Posterior cingulate gyrus (tissue), 11 donors: Measurements from ENCODE around the gene TUBGCP6.

Experiments used
- DNase-seq, 10 donors: peaks; one replicate each; pipeline versions ENCODE4 v3.0.0 to v3.0.0-alpha.2; 2020 to 2021; ENCODE audit warnings: mixed read lengths in 3 of 10
- intact Hi-C: fragments of 100-400 bp; cut with DNase I; formaldehyde crosslinking; loops from one replicate; pipeline ENCODE4 v1.15.1; 2023

The TUBGCP6 gene

DNA sequence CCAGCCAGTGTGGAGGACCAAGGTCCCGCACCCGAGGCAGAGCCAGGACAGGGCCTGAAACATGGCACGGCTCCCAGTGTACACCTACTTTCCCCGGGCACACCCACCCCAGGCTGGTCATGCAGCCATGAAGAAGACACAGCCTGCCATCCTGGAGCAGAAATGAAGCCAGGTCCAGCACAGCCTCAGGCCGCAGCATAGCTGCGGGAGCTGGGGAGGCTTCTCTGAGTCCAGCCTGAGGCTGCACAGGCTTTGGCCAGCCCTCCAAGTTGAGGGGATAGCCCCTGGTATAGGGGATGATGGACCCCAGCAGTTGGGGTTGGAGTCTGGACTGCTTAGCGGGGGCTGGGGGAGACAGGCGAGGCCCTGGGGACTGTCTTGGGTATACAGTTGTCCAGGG is 9.1 kb upstream of the TUBGCP6 start:
- no peak for DNase-seq
- intact Hi-C loops = loop anchor here (5.0 kb wide), 1 partner anchor 88 kb away; the partner anchor contains the start of gene PPP6R2

DNA sequence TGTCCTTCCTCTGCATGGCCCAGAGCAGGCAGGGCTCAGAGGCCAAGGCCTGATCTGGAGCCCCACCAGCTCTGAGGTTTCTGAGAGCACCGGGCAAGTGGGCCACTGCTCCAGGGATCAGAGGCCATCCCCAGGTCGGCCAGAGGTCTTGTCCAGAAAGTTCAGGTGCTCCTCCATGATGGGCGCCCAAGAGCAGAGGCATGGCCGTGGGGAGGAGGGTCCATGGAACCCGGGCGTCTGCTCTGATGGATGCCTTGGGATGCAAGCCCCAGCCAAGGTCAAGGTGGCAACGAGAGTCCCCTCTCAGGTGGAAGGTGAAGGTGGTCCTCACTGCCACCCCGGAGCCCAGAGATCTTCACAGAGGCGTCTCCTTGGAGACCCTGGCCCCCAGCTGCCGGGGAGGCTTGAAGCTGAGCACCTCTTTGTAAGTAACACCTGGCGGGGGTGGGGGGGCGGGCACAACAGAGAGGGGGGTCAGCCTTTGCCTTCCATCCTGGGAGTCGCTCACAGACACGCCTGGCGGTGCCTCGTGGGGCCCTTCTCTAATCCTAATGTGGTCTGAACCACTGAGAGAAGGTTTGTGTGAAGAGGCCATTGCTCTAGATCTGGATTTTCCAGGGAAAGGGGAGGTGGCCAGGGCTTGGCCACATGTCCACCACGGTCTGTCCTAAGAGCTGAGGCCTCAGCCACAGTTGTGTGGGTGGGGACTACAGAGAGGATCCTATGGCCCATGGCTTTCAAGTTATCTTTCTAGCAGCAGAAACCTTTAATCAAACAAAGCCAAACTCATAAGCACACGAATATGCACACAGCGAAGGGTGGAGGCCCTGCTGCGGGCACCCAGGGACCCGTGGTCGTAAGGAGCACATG is 8.5 kb upstream of the TUBGCP6 start:
- no peak for DNase-seq
- intact Hi-C loops = loop anchor here (5.0 kb wide), 1 partner anchor 89 kb away; the partner anchor contains the start of gene PPP6R2

DNA sequence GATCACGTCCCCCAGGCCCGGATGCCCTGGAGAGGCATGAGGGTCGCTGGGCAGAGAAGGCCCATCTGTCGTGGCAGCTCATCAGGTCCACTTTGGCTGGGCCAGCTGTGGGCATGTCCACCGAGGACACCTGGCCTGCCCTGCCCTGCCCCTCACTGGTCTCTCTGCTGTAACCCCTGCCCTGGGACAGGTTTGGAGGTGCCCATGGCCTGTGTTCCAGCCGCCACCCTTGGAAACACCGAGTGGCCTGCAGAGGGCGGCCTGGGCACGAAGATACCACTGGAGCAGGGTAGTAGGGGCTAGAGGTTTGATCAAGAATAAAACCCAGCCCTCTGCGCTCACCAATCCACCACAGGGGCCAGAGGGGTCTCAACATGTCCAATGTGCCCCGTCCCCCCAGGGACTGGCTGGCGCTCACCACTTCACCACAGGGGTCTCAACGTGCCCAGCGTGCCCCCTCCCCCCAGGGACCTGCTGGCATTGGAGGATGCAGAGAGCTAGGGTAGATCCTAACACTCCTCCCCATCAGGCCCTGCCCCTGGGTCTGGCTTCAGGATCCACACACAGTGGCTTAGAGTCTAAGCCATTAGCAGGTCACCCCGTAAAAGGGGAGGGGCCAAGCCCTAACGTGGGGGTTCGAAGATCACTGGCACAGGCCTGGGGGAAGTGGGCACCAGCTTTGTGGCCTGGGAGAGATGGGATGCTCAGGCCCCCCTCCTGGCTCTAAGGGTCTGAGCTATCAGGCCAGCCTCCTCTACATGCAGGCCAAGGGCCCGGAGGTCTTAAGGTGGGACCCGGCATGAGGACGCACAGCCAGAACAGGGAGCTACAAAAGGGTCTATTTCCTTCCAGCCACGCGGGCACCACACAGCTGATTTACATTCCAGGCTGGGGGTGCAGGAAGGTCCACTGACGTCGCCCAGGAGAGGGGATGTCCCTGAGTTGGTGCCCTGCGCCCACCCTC is 7.5 kb upstream of the TUBGCP6 start:
- intact Hi-C loops = loop anchor here (5.0 kb wide), 1 partner anchor 90 kb away; the partner anchor contains the start of gene PPP6R2
- peak in 6 of 10 donors; percentile 51 to 94 (median 64) for DNase-seq

DNA sequence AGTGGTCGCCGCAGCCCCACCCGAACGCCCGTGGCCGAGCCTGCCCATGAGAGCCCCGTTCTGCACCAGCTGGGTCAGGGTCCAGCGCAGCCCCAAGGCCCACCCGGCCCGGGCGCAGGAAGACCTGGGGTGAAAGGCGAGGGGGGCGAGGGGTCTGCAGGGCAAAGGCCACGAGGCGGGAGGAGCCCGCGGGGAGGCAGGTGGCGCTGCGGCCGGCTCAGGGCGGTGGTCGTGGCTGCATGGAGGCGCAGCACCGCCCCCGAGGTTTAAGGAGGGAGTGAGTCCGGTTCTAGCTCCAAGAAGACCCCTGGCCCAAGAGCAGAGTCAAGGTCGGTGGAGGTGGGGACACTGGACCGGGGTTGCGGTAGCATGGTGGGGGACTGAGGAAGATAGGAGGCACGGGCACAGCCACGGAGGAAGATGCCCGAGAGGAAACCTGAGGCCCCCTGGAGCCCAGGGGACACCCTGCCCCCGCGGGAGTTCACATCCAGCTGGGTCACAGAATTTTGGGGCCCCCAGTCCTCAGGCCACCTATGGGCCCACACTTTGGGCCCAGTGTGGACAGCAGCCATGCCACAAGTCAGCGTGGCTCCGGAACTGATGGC is 6.8 kb upstream of the TUBGCP6 start:
- DNase-seq = no peak
- intact Hi-C loops = loop anchor here (5.0 kb wide), 1 partner anchor 91 kb away; the partner anchor contains the start of gene PPP6R2

DNA sequence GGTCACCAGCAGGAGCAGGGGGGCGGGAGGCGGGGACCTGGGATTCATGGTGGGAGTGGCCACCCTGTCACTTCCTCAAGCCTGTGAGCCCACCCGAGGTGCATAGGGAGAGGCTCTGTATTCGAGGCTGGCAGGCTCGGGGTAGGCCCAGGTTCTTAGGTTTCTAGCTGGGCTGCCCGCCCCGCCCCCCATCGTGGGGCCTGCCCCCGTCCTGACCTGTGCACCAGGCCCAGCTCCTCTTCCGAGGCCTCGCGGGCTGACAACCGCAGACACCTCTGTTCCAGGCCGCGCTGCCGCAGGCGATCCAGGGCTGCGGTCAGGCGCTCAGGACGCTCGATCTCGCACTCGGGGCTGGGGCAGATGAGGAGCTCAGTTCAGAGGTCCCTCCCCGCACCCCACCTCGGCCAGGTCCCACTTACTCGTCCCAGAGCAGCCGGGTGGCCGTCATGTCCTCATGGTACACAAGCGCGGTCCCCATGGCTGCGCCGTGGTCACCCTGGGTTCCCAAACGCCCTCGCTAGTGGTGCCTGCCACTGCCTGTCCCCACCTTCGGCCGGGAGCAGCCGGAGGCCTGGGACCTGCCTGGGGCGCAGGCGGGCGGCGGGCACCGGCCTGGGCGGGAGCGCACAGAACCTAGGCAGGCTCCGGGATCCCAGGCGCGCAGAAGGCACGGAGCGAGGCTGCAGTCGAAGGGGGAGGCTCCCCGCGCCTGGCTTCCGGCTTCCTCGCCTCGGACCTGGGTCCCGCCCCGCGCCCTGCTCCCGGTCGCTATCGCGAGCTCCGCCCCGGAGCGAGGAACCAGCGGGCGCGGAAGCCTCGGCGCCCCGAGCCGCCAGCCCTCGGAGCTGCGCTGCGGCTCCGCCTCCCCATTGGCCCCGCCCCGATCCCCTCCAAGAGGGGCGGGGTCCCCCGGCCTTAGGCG is 6.0 kb upstream of the TUBGCP6 start, which contains the start of gene HDAC10:
Gene HDAC10, minus strand, starts transcription at position 711 of the 922 bp plus-strand sequence. Its CDS starts 233 bp downstream, at position 478.
- peak in 3 of 10 donors; percentile 56 to 92 (median 87) for DNase-seq
- intact Hi-C loops = loop anchor here (5.0 kb wide), 1 partner anchor 91 kb away; the partner anchor contains the start of gene PPP6R2

DNA sequence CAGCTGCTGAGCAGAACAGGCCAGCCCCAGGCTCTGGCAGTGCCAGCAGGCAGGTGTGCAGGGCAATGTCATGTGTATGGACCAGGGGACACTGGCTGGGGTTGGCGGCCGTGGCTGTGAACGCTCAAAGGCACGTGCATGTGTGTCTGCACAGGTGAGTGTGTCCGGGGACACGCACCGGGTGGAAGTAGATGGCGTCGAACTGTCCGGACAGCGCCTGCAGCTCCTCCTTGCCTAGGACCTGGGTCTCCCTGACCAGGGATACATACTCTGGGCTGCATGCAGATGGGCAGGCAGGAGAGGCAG is 5.4 kb upstream of the TUBGCP6 start:
- no peak for DNase-seq
- intact Hi-C loops = loop anchor here (5.0 kb wide), 1 partner anchor 92 kb away; the partner anchor contains the start of gene PPP6R2

DNA sequence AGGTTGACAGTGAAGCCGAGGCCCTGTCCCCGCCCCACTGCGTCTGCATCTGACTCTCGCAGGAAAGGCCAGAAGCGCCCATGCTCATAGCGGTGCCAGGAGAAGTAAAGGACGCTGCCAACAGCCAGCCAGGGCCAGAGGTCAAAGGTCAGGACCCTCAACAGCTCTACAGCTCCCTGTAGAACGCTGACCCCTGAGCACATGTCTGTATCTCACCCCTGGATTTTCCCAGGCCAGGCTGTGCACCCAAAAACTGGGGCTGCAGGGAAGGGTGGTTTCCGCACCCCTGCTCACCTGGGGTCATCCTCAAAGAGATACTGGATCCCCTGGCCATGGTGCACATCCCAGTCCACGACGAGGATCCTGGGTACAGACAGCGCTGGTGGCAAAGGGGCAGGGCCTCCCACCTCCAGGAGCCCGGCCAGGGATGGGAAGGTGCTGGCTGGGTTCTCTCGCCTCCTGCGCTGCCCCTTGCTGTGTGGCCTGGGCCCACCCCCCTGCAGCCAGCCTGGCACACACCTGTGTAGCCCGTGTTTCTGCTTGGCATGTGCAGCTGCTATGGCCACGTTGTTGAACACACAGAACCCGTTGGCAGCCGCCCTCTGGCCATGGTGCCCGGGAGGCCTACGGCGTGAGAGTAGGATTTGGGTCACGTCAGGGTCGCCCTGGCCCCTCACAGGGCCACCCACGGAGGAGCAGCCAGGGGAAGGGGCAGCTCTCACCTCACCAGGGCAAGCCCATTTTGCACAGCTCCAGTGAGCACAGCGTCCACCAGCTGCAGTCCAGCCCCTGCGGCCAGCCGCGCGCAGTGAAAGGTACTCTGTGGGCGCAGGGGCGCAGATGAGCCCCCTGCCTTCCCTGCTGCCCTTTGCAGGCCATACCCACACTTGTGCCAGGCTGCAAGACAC is 4.8 kb upstream of the TUBGCP6 start:
- intact Hi-C loops = loop anchor here (5.0 to 10.0 kb wide), 2 partner anchors 93 to 255 kb away; partner anchors contain the start of genes LMF2, NCAPH2 and PPP6R2
- no peak for DNase-seq

DNA sequence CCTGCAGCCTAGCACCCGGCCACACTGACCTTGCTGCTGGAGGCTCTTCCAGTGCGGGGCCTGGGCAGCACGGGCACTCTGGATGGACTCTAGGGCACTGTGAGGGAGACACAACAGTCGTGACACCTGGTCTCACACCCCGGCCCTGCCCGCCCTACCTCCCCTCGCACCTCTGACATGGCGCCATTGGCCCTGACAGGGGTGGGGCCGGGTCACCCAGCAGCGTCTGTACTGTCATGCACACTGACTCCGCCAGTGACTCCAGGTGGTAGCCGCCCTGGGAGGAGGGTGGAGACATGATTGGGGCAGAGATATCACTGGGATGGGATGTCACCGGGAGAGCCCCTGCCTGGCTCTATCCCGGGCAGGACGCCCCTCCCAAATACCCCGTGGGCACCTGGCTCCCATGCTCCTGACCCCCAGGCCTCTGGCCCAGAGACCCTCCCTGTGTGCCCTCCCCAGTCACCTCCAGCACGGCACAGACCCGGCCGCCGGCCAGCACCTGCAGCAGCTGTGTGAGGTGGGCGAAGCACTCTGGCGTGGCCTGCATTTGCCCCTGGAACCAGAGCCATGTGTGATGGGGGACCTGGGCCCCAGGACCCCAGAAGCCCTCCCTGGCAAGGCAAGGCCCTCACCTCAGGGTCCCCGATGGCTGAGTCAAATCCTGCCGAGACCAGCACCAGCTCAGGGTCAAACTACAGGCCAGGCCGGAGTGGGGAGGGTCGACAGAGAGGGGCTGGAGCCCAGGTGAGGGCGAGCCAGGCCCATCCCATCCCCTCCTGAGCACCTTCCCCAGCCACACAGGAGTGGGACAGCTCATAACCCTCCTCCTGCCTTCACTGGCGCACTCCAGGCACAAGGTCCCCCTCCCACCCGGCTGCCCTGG is 3.6 kb upstream of the TUBGCP6 start:
- DNase-seq = no peak
- intact Hi-C loops = loop anchor here (10.0 kb wide), 1 partner anchor 256 kb away; the partner anchor contains the start of genes LMF2 and NCAPH2

DNA sequence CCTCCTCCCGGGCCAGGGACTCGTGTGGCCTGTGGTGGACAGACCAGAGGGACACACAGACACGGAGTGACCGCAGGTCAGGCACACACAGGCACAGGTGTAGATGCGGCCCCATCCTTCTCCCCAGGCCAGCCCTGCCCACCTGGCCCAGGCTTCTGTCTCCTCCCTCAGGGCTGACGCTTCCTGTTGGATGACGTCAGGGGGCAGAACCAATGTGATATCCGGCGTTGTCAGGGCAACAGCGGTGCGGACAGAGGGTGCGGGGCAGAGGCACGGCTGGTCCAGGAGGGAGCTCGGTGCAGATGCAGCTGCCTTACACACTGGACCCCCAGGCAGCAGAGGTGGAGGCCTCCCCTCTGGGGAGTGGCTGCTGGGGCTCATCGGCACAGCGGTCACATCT is 2.9 kb upstream of the TUBGCP6 start:
- peak in 4 of 10 donors; percentile 64 to 93 (median 80) for DNase-seq
- intact Hi-C loops = loop anchor here (10.0 kb wide), 1 partner anchor 257 kb away; the partner anchor contains the start of genes LMF2 and NCAPH2

DNA sequence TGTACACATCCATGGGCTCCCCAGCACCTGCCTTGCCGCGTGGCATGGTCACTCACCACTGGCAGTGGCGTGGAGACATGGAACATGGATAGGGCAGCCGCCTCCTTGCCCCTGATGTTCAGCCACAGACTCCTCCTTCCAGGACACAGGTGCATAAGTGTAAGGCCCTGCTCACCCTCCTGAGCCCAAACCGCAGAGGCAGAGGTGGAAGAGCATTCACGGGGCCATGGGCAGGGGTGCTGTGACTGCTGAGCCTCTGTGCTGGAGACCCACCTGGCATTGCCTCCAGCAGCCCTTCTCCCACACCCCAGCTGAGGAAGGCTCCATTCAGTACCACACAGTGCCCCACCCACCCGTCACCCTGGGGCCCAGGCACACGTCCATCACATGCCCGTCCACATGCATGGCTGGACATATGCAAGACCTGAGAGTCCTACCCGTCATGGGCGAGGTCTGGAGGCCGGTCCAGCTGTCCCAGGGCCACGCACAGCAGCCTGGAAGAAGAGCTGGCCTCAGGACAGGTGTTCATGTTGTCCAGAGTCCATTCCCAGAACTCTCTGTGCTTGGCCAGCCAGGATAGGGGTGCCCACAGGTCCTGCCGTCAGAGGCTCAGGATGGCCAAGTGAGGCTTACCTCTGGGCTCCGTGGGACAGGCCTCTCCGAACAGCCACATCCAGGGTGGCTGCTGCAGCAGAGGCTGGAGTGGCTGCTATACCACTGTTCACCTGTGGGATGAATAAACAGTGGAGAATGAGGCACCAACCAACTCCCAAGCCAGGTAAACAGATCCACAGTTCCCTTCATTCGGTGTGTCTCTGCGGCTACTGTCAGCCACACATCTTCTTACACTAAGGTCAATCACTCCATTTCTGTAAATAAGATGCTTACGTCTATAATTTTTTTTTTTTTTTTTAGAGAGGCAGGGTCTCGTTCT is 1.7 kb upstream of the TUBGCP6 start:
- no peak for DNase-seq
- intact Hi-C loops = loop anchor here (10.0 kb wide), 1 partner anchor 258 kb away; the partner anchor contains the start of genes LMF2 and NCAPH2

DNA sequence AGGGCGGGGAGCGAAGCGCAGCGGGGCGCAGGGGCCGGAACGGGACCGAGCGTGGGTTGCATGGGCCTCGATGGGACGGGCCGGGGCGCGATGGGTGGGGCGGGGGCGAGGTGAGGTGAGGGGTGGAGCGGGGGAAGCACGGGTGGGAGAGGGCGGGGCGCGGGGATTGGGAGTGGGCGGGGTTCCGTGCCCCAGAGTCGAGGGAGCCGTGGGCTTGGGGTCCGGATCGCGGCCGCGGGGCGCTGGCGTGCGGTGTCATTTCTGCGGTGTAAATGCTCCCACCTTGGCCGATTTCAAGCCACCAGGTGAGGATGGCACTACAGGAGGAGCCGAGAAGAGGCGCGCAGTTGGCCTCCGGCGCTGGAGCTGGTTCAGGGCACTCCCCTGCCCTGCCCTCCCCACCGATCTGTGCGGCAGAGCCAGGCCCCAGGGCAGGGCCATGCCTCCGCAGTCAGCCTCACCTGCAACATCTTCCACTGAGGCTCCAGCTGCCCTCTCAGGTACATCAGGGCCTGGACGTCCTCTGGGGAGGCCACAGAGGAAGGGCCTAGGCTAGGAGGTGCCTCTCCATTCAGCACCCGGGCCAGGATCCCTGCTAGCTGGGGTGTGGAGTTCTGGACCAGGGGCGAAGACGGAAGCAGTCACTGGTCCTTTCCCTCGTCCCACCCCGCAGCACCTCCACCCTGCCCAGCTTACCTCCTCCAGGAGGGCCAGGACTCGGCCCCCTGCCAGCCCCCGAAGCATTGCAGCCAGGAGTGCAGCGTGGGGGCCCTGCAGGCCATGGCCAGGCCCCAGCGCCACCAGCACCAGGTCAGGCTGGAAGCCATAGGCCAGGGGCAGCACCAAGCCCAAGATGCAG is 620 bp upstream of the TUBGCP6 start:
- DNase-seq = no peak
- intact Hi-C loops = loop anchor here (10.0 kb wide), 1 partner anchor 259 kb away; the partner anchor contains the start of genes LMF2 and NCAPH2

DNA sequence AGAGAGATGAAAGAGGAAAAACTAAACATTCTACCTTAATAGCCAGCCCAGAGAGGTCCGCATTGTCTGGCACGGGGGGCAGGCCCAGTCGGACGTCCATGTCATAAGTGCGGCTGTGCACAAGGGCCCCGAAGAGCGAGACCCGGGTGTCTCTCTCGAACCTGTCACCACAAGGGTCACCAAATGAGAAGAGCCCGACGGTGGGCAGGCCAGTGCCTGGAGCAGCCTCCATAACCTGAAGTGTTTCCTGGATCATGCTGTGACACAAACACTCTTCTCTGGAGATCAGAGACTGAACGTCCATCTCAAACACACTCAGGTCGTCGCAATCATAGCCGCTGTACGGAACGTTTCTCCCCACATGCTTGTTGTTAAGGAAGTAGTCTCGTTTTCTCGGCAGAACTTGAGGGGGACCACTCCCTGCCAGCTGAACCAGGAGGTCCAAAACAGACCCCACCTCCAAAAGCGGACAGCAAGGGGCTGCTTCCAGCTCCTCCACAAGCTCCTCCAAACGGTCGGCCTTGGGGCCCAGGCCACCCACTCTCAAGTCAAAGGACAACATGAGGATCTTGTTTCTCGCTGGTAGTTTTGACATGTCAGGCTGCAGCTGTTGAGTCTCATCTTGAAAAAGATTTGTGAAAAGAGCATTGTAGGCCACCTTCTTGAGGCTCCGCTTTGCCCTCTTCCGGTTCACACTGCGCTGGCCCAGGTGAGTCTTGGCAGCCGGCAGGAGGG is 971 bp downstream of the TUBGCP6 start:
- DNase-seq = no peak
- intact Hi-C loops = loop anchor here (10.0 kb wide), 1 partner anchor 261 kb away; the partner anchor contains the start of genes LMF2 and NCAPH2

DNA sequence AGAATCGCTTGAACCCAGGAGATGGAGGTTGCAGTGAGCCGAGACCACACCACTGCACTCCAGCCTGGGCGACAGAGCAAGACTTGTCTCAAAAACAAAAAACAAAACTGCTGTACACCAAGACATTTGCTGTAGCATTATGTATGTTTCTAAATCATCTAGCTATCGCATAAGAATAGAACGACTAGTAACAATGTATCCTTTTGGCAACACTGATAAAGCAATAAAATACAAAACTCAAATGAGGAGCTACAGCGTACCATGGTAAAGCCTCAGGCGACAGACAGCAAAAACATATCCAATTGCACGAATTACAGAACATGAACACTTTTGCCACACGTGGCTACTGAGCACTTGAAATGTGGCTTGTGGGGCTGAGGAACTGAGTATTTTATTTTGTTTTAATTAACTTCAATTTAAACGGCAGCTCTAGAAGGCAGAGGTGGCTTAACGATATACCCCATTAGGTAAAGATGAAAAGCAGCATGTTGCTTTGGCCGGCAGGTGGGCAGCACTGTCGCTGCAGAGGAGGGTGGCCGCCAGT is 2.3 kb downstream of the TUBGCP6 start:
- no peak for DNase-seq
- intact Hi-C loops = loop anchor here (10.0 kb wide), 1 partner anchor 262 kb away; the partner anchor contains the start of genes LMF2 and NCAPH2

DNA sequence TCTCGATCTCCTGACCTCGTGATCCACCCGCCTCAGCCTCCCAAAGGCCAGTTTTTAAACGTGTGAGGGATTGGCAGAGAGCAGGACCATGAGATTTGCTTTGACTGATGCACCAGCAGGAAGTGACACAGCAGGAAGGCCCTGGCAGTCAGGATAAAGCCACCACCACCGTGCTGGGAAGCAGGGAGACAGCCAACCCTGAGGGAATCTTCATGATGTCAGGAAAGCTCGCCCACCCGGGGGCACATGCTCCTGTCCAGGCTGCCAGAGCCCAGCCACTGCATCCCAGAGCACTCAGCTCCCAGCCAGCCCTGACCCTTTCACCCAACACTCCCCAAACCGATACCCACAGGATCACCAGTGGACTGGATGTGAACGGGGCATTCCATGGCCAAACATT is 6.1 kb downstream of the TUBGCP6 start:
- intact Hi-C loops = no loop called here
- DNase-seq = no peak
